ENCODE results near the gene ADTRP. TPM values are rescaled to one million over a fixed set of nuclear protein-coding genes. Genes with fewer than 3 reads are reported as not detected.

ADTRP gene
- total RNA-seq, 1 donor from 2014 or later = 1.4 TPM

DNA sequence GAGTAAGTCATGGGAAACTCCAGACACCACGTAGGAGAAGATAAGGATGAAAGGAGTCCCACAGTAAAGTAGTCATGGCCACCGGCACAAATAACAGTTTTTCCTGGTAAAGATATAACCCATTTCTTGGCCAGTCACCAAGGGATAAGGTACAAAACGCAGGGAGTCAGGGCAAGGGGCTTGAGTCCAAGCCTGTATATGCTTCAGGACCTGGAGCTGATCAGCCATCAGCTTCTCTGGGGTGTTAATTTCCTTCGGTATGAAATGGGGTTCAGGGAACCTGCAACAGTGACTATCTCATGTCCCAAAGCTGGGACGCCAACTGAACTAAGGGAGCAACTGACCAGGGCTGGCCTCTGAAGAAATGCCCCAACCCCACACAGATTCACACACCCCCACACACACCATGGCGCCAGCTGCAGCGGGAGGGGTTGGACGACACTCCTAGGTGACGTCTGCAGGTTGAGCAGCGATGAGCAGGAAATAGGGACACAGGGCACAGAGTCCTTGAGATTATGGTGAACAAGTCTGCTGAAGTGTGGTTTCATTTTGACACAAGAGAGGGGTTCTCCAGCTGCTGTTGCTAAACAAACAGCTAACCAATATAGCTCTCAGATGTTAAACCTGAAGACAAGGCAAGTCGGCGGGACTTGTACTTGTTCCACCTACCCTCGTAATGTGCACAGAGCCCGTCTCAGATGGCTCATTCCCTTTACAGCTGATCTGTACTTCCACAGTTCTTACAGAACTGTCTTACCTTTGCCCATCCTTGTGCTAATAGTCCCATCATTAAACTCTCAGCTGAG lies 7.4 kb upstream of the ADTRP start:
- no peak for DNase-seq (ENCODE audit: extremely low spot score, unreplicated experiment)
- Mint-ChIP-seq H3K36me3 (no peaks in the 10 kb centered on the region), H3K4me3 (no peak overlapping the region)

DNA sequence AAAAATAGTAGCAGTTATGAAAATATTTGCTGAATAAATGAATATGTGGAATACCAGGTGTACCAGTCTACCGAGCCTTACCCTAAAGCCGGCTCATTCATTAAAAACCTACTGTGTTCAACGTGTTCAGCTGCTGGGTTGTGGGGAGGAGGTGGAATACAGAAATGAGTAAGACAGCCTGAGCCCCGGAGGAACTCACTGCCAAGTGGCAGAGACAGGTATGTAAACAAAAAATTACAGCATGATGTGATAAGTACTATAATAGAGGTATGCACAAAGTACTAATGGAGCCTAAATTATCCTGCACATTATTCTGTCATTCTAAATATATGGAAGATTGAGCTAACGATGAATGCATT lies 6.8 kb upstream of the ADTRP start:
- Mint-ChIP-seq H3K9me3 (peaks cover 5% of the 10 kb centered on the region), H3K4me3 (no peak overlapping the region), H3K27me3 (no peaks in the 10 kb centered on the region), H3K4me1 (ENCODE audit: unreplicated experiment) (no peaks in the 10 kb centered on the region), H3K27ac (no peak overlapping the region), H3K36me3 (no peaks in the 10 kb centered on the region)
- DNase-seq (ENCODE audit: extremely low spot score, unreplicated experiment) = no peak
- no peak for TF ChIP-seq CTCF (conservative IDR thresholded peaks at IDR 0.05)

More for the DNA sequence above, 7.4 kb upstream of the ADTRP start:
- peaks cover 5% of the 10 kb centered on the region for H3K9me3 Mint-ChIP-seq
- H3K27me3 Mint-ChIP-seq = no peaks in the 10 kb centered on the region
- no peak for TF ChIP-seq CTCF (conservative IDR thresholded peaks at IDR 0.05)
- no peak overlapping the region for H3K27ac Mint-ChIP-seq
- no peaks in the 10 kb centered on the region for H3K4me1 Mint-ChIP-seq (ENCODE audit: unreplicated experiment)

- DNase-seq (ENCODE audit: extremely low spot score, unreplicated experiment) = no peak
- peaks cover 4% of the 10 kb centered on the region for H3K4me1 Mint-ChIP-seq (ENCODE audit: unreplicated experiment)
- H3K9me3 Mint-ChIP-seq = peaks cover 5% of the 10 kb centered on the region
- no peaks in the 10 kb centered on the region for H3K27me3 Mint-ChIP-seq
- no peak overlapping the region for H3K4me3 Mint-ChIP-seq
- H3K27ac Mint-ChIP-seq = no peak overlapping the region
- H3K36me3 Mint-ChIP-seq = no peaks in the 10 kb centered on the region
- no peak for TF ChIP-seq CTCF (conservative IDR thresholded peaks at IDR 0.05)
These were observed 5.7 kb upstream of the ADTRP start for GRCh38 chr6:11784341-11784740.

DNA sequence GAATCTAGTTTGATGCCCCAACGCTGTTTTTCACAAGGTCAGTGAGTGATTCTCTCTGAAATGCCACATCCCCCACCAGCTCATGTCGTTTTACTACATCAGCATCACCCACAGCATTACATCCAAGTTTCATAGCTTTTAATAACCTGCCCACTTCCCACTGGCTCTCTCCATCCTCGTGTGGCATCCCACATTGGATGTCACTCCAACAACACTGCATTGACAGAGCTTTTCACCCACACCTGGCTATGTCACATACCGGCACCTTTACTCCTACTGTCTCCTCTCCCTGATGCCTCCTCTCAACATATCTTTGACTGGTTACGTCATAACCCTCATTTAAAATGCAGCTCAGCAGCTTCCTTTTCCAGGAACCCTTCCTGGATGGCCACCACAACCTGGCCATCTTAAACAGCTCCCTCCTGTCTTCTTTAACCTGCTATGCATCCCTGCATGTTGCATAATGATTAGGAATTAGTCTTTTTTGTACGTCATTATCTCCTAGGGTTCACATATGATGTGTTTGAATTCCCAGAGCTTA lies 5.0 kb upstream of the ADTRP start:
- H3K27ac Mint-ChIP-seq = no peak overlapping the region
- TF ChIP-seq CTCF (conservative IDR thresholded peaks at IDR 0.05) = no peak

DNA sequence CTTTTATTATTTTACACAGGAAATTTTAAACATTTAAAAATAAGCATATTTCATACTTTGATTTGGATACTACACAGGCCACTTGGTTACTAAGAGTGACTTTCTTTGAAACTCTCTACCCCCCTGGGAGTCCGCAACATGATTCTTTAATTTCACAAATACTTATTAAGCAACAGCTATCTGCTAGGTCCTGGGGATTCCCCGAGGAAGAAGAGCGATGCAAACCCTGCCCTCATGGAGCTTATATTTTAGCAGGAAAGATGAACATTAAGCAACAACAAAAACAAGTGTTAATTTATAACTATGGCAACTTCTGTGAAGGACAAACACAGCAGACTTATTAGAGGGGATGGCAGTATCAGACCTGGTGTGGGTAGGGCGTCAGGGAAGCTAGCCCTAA lies 3.9 kb upstream of the ADTRP start:
- peaks cover 16% of the 10 kb centered on the region for H3K4me1 Mint-ChIP-seq (ENCODE audit: unreplicated experiment)
- DNase-seq (ENCODE audit: extremely low spot score, unreplicated experiment) = no peak
- H3K9me3 Mint-ChIP-seq = peaks cover 5% of the 10 kb centered on the region
- no peaks in the 10 kb centered on the region for H3K27me3 Mint-ChIP-seq
- TF ChIP-seq CTCF (conservative IDR thresholded peaks at IDR 0.05) = no peak
- H3K27ac Mint-ChIP-seq = no peak overlapping the region
- no peak overlapping the region for H3K4me3 Mint-ChIP-seq
- no peaks in the 10 kb centered on the region for H3K36me3 Mint-ChIP-seq

More for the DNA sequence above, 5.0 kb upstream of the ADTRP start:
- Mint-ChIP-seq H3K27me3 (no peaks in the 10 kb centered on the region), H3K4me1 (ENCODE audit: unreplicated experiment) (peaks cover 10% of the 10 kb centered on the region), H3K4me3 (no peak overlapping the region), H3K36me3 (no peaks in the 10 kb centered on the region), H3K9me3 (peaks cover 5% of the 10 kb centered on the region)
- DNase-seq (ENCODE audit: extremely low spot score, unreplicated experiment) = no peak

Data from type B pancreatic cell (in vitro differentiated cells).